ENCODE data around the gene ADCY10.

ADCY10 gene

DNA sequence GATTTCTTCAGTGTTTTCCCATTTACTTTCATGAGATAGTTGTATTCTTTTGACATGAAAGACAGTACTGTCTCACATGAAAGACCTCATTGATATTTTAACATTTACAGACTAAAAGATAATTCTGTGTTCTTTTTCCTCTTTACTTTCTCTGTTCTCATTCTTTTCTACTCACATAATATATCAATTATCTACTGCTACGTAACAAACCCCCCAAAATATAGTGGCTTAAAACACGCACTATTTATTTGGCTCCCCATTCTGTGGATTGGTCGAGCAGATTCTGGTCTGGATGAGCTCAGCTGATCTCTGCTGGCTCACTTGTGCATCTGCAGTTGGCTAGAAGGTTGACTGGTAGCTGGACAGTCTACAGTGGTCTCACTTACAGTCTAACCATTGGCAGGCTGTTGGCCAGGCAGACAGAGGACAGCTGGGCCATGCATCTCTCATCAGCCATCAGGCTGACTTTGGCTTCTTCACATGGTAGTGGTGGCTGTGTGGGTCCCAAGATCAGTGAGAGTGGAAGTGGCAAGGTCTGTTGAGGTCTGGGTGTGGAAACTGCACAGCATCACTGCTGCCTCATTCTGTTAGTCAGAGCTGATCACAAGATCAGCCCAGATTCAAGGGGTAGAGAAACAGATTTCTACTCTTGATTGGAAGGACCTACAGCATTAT lies 128.9 kb downstream of the ADCY10 start:
- FAIRE-seq (no peak), DNase-seq (ENCODE audit: low spot score) (no peak)

DNA sequence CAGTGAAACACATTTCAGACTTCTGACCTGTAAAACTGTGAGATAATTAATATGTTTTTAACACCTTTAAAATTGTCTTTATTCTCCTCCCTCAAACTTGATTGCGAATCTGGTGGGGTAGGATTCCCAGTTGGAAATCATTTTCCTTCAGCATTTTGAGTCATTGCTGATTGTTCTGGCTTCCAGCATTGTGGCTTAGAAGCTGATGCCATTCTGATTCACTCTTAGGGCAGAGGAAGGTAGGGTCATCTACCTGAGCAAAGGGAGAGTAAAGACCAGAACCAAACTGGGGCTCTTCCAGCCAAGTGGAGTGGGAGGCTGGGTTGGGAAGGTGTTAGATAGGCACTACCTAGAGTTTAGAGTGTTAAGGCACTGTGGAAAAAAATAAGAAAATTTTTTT lies 131.0 kb downstream of the ADCY10 start:
- no peak for DNase-seq (ENCODE audit: low spot score)
- no peak for FAIRE-seq

DNA sequence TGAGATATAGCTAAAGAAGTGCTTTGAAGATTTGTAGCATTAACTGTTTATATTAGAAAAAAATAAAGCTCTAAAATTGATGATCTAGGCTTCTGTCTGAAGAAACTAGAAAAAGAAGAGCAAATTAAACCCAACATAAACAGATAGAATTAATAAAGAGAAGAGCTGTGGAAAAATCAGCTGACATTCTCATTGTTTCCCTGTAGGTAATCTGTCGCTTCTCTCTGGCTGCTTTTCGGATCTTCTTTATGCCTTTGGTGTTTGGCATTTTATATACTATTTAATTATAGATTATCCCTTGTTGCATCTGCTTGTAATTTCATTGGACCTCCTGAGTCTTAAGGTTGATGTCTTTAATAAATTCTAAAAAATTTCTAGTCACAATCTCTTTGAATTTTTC lies 132.4 kb downstream of the ADCY10 start:
- no peak for FAIRE-seq
- DNase-seq (ENCODE audit: low spot score), result no peak

DNA sequence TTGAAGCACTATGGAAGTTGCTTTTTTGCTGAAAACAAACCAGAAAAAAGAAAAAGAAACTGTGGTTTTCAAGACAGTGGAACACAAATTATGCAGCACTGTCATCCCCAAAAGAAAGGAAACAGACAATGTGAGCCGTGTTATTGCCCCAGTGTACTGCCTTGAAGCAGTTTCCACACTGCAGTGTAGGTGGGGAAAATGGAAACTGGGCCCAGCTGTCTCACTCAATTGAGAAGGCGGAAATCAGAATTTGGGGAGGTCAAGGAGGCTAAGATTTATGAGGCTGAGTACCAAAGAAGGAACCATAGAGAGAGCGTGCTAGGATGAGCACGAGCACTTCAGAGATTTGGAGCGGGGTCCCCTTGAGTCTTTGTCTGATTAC lies 136.7 kb downstream of the ADCY10 start:
- DNase-seq (ENCODE audit: low spot score) (no peak), FAIRE-seq (no peak)

DNA sequence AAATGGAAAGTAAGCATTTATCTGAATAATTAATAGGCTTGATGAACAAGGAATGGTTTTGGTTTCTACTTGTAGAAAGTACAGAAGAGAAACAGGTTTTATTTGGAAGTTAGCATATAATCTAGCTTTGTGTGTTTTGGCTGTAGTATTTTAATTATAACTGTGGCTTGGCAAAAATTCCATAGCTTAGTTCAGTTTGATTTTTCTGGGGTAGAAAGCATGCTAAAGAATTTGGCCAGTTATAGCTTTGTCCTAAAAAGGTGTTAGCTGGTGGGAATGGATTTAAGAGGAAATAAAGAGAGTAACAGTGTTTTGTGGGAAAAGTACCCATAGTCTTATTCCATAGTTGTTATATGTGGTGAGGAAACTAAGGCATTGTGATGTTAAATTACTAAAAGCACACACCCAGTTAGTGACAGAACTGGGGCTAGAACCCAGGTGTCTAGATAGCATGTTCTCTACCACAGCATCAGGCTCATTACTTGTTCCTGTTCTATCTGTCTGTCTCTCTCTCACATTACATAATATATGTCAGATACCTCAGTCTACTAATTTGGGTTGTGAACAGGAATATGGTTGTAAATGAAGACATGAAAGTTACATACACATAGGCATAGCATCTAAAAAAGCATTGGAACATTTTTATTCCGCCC lies 137.2 kb downstream of the ADCY10 start:
- no peak for DNase-seq (ENCODE audit: low spot score)
- FAIRE-seq, result no peak

DNA sequence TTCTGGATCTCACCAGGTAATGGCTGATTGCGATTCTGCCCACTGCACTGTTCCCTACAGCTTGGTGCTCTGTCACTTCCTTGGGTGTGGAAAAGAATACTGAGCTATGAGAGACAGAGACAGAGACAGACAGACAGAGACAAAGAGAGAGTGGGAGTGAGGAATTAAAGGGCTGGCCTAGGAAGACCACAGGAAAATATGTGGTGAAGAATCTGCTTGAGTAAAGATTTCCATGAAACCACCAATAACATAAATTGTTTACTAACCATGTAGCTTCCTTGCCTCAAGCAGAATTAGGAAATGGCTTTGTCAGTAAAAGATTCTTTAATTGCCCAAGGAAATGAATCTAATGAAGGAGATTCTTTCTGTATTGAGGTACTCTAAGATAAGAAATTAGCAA lies 137.8 kb downstream of the ADCY10 start:
- FAIRE-seq, result no peak
- DNase-seq (ENCODE audit: low spot score), result no peak

DNA sequence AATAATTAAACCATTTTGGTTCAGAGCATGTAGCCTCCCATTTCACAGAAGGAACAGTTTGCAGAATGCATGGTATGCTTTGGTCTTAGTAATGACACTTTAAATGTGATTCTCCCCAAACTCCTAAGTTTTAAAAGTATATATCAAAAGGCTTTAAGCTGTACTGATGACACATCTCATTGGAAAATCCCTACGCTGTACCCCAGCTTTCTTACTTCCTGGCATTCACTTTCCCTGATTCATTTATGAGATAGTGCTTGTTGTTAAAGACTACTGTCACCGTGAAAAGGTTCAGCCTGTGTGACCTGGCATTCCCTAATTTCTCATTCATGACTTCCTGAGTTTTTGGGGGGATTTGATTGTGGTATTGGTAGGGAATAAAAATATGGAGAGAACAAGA lies 138.8 kb downstream of the ADCY10 start:
- DNase-seq (ENCODE audit: low spot score) (no peak), FAIRE-seq (no peak)

DNA sequence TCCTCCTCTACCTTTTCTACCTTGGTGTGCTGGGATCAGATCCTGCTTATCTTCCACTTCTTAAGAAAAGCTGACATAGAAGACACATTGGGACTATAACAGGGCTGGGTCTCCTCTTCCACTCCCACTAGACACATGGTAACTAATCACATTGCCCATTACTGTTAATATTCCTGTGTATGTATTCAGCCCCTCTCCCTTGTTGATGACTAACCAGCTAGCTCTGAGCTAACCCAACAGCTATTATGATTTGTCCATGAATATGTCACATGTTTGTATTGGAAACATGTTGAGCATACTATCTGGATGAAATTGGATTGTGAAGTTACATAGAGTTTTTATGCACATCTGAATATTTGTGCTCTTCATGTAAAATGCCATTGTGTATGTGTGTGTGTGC lies 139.2 kb downstream of the ADCY10 start:
- FAIRE-seq (no peak), DNase-seq (ENCODE audit: low spot score) (no peak)

DNA sequence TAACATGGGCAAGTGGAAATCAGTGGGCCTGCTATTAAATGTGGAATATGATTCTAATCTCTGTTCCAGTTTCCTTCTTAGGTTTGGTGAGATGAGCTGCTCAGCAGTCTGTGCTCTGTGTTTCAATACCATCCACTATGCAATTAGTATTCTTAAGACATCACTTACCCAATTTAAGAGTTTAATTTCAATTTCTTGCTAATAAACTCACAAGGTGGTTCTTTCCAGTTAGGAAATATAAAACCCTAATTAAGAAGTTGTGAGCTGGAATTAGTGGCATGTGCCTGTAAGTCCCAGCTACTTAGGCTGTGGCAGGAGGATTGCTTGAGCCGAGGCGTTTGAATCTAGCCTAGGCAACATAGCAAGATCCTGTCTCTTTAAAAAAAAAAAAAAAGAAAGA lies 140.4 kb downstream of the ADCY10 start:
- FAIRE-seq, result no peak
- no peak for DNase-seq (ENCODE audit: low spot score)

DNA sequence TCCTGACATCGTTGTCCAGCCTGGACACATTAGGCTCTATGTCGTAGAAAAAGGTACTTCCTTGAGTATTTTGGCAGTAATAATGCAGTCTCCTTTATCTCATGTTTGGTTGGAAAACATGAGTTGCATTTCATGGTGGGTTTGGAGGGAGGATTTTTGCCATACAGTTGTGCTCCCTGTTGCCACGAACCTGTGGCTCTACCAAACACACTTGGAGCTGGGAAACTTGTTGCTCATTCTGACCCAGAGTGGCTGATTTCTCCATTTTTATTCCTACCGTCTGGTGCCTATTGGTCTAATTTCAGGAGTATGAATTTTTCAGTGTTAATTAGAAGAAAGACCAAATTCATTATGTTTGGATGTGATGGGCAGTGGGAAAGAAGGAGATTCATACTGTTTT lies 141.5 kb downstream of the ADCY10 start:
- FAIRE-seq (no peak), DNase-seq (ENCODE audit: low spot score) (no peak)

DNA sequence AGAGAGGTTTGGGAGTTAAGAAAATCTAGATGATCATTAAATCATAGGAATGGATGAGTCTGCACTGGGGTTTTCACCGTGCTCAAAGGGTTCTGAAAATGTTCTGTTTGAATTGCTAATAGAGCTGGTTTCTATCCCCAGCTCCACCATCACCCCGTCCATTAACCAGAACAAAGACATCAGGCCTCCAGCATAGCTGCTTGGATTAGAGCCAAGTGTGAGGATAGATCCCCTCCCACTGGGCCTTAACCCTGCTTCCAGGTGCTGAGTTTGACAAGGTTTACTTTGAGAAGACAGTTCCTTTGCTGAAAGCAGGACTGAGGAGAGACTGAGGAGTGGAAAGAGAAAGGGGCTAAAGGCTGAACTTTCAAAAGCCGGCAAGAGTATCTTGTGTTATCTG lies 143.8 kb downstream of the ADCY10 start:
- DNase-seq (ENCODE audit: low spot score) (no peak), FAIRE-seq (no peak)

DNA sequence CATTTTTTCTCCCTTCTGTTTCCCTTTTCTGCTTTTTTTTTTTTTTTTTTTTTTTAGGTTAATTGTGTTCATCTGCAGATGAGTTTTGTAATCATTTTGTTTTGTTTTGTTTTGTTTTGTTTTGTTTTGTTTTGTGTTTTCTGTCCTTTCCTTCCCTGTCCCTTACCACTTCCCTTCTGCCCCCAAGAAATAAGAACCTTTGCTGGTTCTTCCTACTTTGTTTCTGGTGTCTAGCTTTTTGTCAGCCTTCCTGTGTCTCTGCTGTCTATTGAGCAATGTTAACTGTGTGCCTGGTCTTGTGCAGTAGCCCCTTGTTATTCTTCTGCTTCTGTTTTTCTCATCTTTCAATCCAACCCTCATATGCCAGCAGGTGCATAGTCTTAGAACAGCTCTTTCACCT lies 146.2 kb downstream of the ADCY10 start:
- DNase-seq (ENCODE audit: low spot score), result no peak
- no peak for FAIRE-seq

DNA sequence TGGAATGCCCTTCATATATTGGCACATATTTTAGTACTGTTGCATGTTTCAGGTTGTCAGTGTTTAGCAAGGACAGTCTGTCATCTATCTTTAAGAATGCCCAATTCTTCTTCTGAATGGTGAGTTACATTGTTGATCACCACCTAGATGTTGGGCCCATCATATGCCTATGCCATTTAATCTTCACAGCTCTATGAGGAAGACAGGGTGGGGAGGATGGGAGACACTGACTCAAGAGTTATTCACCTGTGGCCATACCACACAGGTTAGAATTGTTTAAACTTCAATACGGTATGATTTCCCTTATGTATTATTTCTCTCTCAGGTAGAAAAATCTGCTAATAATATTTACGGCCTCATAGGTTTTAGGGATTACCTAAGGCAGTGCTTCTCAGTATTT lies 147.4 kb downstream of the ADCY10 start:
- DNase-seq (ENCODE audit: low spot score), result no peak
- no peak for FAIRE-seq

DNA sequence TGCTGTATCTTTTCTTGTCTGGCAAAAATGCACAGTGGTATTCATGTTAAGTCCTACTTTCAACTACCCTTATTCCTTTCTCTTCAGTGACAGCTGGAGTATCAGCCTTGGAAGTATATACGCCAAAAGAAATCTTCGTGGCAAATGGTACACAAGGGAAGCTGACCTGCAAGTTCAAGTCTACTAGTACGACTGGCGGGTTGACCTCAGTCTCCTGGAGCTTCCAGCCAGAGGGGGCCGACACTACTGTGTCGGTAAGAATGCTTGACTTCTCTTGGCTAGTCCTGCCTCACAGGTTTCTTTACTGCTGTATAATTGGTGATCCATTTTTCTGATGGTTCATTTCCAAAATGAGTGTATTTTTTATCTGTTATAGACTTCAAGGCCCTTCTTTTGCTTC lies 148.4 kb downstream of the ADCY10 start:
- FAIRE-seq, result no peak
- DNase-seq (ENCODE audit: low spot score), result no peak

DNA sequence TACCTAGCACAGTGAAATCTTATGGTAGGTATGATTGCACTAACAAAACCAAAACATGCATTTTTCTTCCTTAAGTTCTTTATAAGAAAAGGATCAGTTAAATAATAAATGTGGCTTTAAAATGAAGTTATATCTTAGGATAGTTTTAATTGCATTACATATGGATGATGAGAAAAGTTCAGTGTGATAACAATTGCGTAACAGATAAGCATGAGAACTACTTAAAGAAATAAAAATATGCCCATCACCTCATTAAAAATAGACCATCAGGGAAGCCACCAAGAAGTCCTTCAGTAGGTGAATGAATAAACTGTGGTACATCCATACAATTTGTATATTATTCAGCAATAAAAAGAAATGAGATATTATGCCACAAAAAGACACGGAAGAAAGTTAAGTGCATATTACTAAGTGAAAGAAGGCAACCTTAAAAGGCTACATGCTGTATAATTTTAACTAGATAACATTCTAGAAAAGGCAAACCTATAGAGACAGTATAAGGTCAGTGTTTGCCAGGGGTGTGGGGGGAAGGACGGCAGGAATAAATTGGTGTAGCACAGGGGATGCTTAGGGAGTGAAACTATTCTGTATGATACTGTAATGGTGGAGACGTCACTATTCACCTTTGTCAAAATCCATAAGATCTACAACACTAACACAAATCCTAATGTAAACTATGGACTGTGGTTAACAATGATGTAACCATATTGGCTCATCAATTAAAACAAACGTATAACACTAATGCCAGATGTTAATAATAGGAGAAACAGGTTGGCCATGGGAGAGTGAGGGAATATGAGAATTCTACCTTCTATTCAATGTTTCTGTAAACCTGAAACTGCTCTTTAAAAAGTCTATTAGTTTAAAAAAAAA lies 149.2 kb downstream of the ADCY10 start:
- DNase-seq (ENCODE audit: low spot score), result no peak
- no peak for FAIRE-seq

DNA sequence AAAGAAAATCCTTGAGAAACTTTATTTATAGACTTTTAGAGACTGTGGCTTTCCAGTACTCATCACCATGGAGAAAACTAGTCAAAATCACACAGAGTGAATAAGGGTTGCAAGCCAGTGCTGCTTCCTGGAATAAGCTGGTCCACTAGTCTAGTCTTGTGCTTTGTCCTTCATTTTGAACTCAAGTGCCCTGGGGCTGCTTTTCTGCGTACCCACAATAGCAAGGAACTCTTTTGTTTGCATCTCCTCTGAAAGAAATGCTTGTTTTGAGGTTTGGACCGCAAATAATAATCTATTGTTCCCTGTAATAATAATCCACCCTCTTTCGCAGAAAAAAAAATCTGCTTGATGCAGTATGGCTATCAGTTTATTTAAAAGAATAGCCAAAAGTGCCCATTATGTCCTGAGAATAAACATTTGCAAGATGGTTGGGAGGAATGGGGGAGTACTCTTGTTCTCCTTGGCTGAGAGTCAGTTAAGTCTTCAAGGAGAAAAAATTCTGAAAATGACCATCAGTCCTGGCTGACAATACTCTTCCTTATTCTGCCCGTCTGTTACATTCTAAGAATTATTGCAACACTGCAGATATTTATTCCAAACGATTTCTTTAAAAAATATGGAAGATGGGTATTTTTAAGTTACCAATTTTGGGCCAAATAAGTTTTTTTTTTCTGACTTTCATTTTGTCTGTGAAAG lies 150.3 kb downstream of the ADCY10 start:
- DNase-seq (ENCODE audit: low spot score), result no peak
- FAIRE-seq, result no peak

DNA sequence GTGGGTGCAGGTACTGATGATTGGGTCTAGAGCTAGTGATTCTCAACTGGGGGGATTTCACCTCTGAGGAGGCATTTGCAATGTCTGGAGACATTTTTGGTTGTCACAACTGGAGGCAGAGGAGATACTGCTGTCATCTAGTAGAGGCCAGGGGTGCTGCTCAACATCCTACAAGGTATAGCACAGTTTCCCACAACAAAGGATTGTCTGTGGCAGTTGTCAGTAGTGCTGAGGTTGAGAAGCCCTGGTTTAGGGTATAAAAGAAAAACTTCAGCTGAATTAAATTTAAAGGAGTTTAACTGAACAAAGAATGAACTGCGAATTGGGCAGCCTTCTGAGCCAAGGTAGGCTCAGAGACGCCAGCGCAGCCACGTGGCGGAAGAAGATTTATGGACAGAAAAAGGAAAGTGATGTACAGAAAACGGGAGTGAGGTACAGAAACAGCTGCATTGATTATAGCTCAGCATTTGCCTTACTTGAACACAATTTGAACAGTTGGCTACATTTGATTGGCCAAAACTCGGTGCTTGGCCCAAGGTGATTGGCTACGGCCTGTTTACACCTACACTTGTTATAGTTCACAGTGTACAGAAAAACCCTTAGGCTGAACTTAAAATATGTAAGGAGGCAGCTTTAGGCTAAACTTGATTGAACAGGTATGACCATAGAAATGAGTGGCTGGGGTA lies 151.7 kb downstream of the ADCY10 start:
- no peak for FAIRE-seq
- DNase-seq (ENCODE audit: low spot score), result no peak

DNA sequence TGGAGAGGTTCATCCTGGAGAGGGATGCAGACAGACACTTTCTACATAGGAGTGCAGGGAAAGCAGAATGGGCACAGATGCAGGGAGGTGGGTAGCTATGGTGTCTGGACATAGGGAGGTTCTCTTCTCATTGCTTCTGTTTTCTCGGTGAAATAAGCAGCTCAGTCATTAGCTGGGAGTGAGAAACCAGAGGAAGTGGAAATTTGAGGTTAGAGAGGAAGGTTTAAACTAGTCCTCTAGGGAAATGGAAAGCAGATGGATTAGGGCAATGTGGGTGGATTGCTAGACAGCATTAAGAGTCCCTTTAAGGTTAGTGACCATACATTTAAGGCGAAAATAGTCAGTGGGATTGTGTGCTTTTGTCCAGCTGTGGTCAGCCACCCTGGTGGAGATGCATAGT lies 152.5 kb downstream of the ADCY10 start:
- DNase-seq (ENCODE audit: low spot score) (no peak), FAIRE-seq (no peak)
